ENCODE results near the gene HTR2A. TPM values are rescaled to one million over a fixed set of nuclear protein-coding genes. Genes with fewer than 3 reads are reported as not detected.

HTR2A gene
- total RNA-seq, 4 donors from 2014 or later, result 0.57 TPM; not detected in 3

- TF ChIP-seq CTCF (IDR thresholded peaks at IDR 0.05), result peak; percentile 58 to 97
- TF ChIP-seq POLR2AphosphoS5 (IDR thresholded peaks at IDR 0.05), result no peak
These were observed 2.9 kb downstream of the HTR2A start for GRCh38 chr13:46893798-46894560.

GRCh38 chr13:46893221-46893740, 3.6 kb downstream of the HTR2A start:
- peak overlapping the region; percentile 47 for H3K4me3 ChIP-seq
- no peak for TF ChIP-seq POLR2AphosphoS5 (IDR thresholded peaks at IDR 0.05)
- no peak for TF ChIP-seq POLR2A (IDR thresholded peaks at IDR 0.05)
- TF ChIP-seq CTCF (IDR thresholded peaks at IDR 0.05), result no peak
- TF ChIP-seq EP300 (IDR thresholded peaks at IDR 0.05), result no peak

More at GRCh38 chr13:46893798-46894560, 2.9 kb downstream of the HTR2A start:
- peak; percentile 76 to 84 for DNase-seq (ENCODE audit: low spot score in 2 of 2)
- no peaks in the 10 kb centered on the region for H3K36me3 ChIP-seq
- peaks cover 15% of the 10 kb centered on the region for H3K4me1 ChIP-seq
- peak overlapping the region; percentile 44 for H3K27ac ChIP-seq
- WGBS, result under 1% methylated on average over 29 of the region's 34 CpGs
- no peaks in the 10 kb centered on the region for H3K27me3 ChIP-seq
- peak overlapping the region; percentile 47 for H3K4me3 ChIP-seq
- H3K9me3 ChIP-seq, result no peaks in the 10 kb centered on the region

GRCh38 chr13:46885018-46885417, 11.8 kb downstream of the HTR2A start:
- TF ChIP-seq EP300 (IDR thresholded peaks at IDR 0.05) (no peak), POLR2AphosphoS5 (IDR thresholded peaks at IDR 0.05) (no peak), CTCF (IDR thresholded peaks at IDR 0.05) (no peak), POLR2A (IDR thresholded peaks at IDR 0.05) (no peak)
- WGBS, result 90% methylated on average over 4 of the region's 4 CpGs
- Histone ChIP-seq H3K36me3 (no peaks in the 10 kb centered on the region), H3K27me3 (peaks cover 11% of the 10 kb centered on the region), H3K4me1 (no peaks in the 10 kb centered on the region), H3K27ac (no peak overlapping the region), H3K4me3 (no peak overlapping the region), H3K9me3 (no peaks in the 10 kb centered on the region)
- no peak for DNase-seq (ENCODE audit: low spot score in 2 of 2)

More at GRCh38 chr13:46893221-46893740, 3.6 kb downstream of the HTR2A start:
- no peaks in the 10 kb centered on the region for H3K36me3 ChIP-seq
- DNase-seq (ENCODE audit: low spot score in 2 of 2), result no peak
- no peaks in the 10 kb centered on the region for H3K27me3 ChIP-seq
- 23% methylated on average over 4 of the region's 4 CpGs for whole genome bisulfite sequencing
- H3K9me3 ChIP-seq, result no peaks in the 10 kb centered on the region
- H3K4me1 ChIP-seq, result peaks cover 15% of the 10 kb centered on the region
- no peak overlapping the region for H3K27ac ChIP-seq

GRCh38 chr13:46884531-46884930, 12.3 kb downstream of the HTR2A start:
- Histone ChIP-seq H3K27me3 (peaks cover 12% of the 10 kb centered on the region), H3K4me1 (no peaks in the 10 kb centered on the region), H3K36me3 (no peaks in the 10 kb centered on the region), H3K27ac (no peak overlapping the region), H3K4me3 (no peak overlapping the region), H3K9me3 (no peaks in the 10 kb centered on the region)
- TF ChIP-seq EP300 (IDR thresholded peaks at IDR 0.05), result no peak
- TF ChIP-seq POLR2A (IDR thresholded peaks at IDR 0.05), result no peak
- TF ChIP-seq CTCF (IDR thresholded peaks at IDR 0.05), result no peak
- no peak for TF ChIP-seq POLR2AphosphoS5 (IDR thresholded peaks at IDR 0.05)
- no peak for DNase-seq (ENCODE audit: low spot score in 2 of 2)
- 95% methylated on average over 3 of the region's 3 CpGs for WGBS

GRCh38 chr13:46881621-46882020, 15.2 kb downstream of the HTR2A start:
- WGBS, result 29% methylated on average over 2 of the region's 2 CpGs
- H3K27me3 ChIP-seq, result peaks cover 14% of the 10 kb centered on the region
- H3K36me3 ChIP-seq, result no peaks in the 10 kb centered on the region
- H3K4me1 ChIP-seq, result no peaks in the 10 kb centered on the region
- H3K9me3 ChIP-seq, result no peaks in the 10 kb centered on the region
- no peak overlapping the region for H3K4me3 ChIP-seq
- no peak for DNase-seq (ENCODE audit: low spot score in 2 of 2)
- no peak for TF ChIP-seq POLR2A (IDR thresholded peaks at IDR 0.05)
- TF ChIP-seq CTCF (IDR thresholded peaks at IDR 0.05), result no peak
- TF ChIP-seq POLR2AphosphoS5 (IDR thresholded peaks at IDR 0.05), result no peak
- no peak for TF ChIP-seq EP300 (IDR thresholded peaks at IDR 0.05)
- no peak overlapping the region for H3K27ac ChIP-seq
